SK-N-MC (cell line): ENCODE data around the gene PLAGL2.

Source experiments
- DNase-seq: peaks from one replicate; pipeline ENCODE4 v3.0.0-alpha.2; 2011; ENCODE audit warnings: low read depth, low spot score
- H3K27ac ChIP-seq: fragments of 200-600 bp; sonication (generic); 2 replicates; pipeline ENCODE4 v1.5.1; 2016; ENCODE audit warnings: mixed run types
- H3K36me3 ChIP-seq: fragments of 200-600 bp; sonication (generic); 2 replicates; pipeline ENCODE4 v1.6.1; 2017; ENCODE audit warnings: antibody characterized with exemption, low read length, mixed read lengths; ENCODE audit not compliant: insufficient read depth
- H3K4me3 ChIP-seq: fragments of 200-600 bp; sonication (generic); 2 replicates; pipeline ENCODE4 v1.5.1; 2016
- H3K9ac ChIP-seq: fragments of 200-600 bp; sonication (generic); 2 replicates; pipeline ENCODE4 v1.8.0; 2017; ENCODE audit warnings: mixed run types, mixed read lengths; ENCODE audit not compliant: insufficient read length
- H3K9me3 ChIP-seq: fragments of 200-600 bp; sonication (generic); 2 replicates; pipeline ENCODE4 v1.6.1; 2017; ENCODE audit warnings: low read depth, mild to moderate bottlenecking, antibody characterized with exemption, low read length, moderate library complexity, mixed read lengths
- EZH2 ChIP-seq: fragments of 200-600 bp; sonication (generic); IDR thresholded peaks from one replicate; pipeline ENCODE4 v1.6.1; 2017; ENCODE audit warnings: antibody characterized with exemption
- FOXP2 ChIP-seq: optimal IDR thresholded peaks from 2 replicates; pipeline ENCODE3; 2011; ENCODE audit warnings: mild to moderate bottlenecking, moderate library complexity; ENCODE audit not compliant: insufficient read depth; ENCODE audit errors: extremely low read length, control extremely low read depth
- POLR2AphosphoS5 ChIP-seq: IDR thresholded peaks from 2 replicates; pipeline ENCODE4 v1.6.1; 2012; ENCODE audit warnings: mild to moderate bottlenecking, low read depth, low read length, borderline replicate concordance

Gene PLAGL2

GRCh38 chr20:32226391-32226790, 18.8 kb upstream of the PLAGL2 start:
- no peak overlapping the region for H3K9ac ChIP-seq
- H3K4me3 ChIP-seq: no peak overlapping the region
- DNase-seq: no peak
- peak overlapping the region; percentile 80; the same call in 1 of the 2 replicates for H3K27ac ChIP-seq
- TF ChIP-seq FOXP2 (no peak), POLR2AphosphoS5 (no peak), EZH2 (no peak)
- peaks cover 43% of the 10 kb centered on the region for H3K36me3 ChIP-seq
- no peaks in the 10 kb centered on the region for H3K9me3 ChIP-seq

- Histone ChIP-seq H3K36me3 (peaks cover 44% of the 10 kb centered on the region), H3K4me3 (no peak overlapping the region), H3K9ac (no peak overlapping the region), H3K27ac (no peak overlapping the region), H3K9me3 (no peaks in the 10 kb centered on the region)
- TF ChIP-seq FOXP2 (no peak), POLR2AphosphoS5 (no peak), EZH2 (no peak)
- DNase-seq: no peak
Measured at GRCh38 chr20:32224463-32224862, 16.9 kb upstream of the PLAGL2 start.

GRCh38 chr20:32218156-32218900, 10.8 kb upstream of the PLAGL2 start:
- H3K9ac ChIP-seq: no peak overlapping the region
- H3K9me3 ChIP-seq: no peaks in the 10 kb centered on the region
- peaks cover 84% of the 10 kb centered on the region for H3K36me3 ChIP-seq
- no peak overlapping the region for H3K4me3 ChIP-seq
- no peak for DNase-seq
- H3K27ac ChIP-seq: peak overlapping the region; percentile 40; the same call in 1 of the 2 replicates
- TF ChIP-seq EZH2 (no peak), POLR2AphosphoS5 (no peak), FOXP2 (no peak)

GRCh38 chr20:32216179-32217142, 8.9 kb upstream of the PLAGL2 start:
- H3K36me3 ChIP-seq: peaks cover 77% of the 10 kb centered on the region
- H3K4me3 ChIP-seq: no peak overlapping the region
- TF ChIP-seq POLR2AphosphoS5: no peak
- TF ChIP-seq EZH2: no peak
- no peak for TF ChIP-seq FOXP2
- no peak overlapping the region for H3K27ac ChIP-seq
- H3K9me3 ChIP-seq: no peaks in the 10 kb centered on the region
- no peak overlapping the region for H3K9ac ChIP-seq
- DNase-seq: no peak

- TF ChIP-seq EZH2: no peak
- no peak for TF ChIP-seq FOXP2
- TF ChIP-seq POLR2AphosphoS5: no peak
- H3K9ac ChIP-seq: no peak overlapping the region
- DNase-seq: no peak
- H3K4me3 ChIP-seq: no peak overlapping the region
- H3K27ac ChIP-seq: no peak overlapping the region
- no peaks in the 10 kb centered on the region for H3K9me3 ChIP-seq
- H3K36me3 ChIP-seq: peaks cover 76% of the 10 kb centered on the region
Measured at GRCh38 chr20:32215729-32216128, 8.2 kb upstream of the PLAGL2 start.

- no peak overlapping the region for H3K27ac ChIP-seq
- H3K9me3 ChIP-seq: no peaks in the 10 kb centered on the region
- no peak overlapping the region for H3K4me3 ChIP-seq
- DNase-seq: no peak
- TF ChIP-seq EZH2 (no peak), POLR2AphosphoS5 (no peak), FOXP2 (no peak)
- peaks cover 80% of the 10 kb centered on the region for H3K36me3 ChIP-seq
- H3K9ac ChIP-seq: no peak overlapping the region
Measured at GRCh38 chr20:32215147-32215546, 7.6 kb upstream of the PLAGL2 start.

GRCh38 chr20:32213870-32214269, 6.3 kb upstream of the PLAGL2 start:
- Histone ChIP-seq H3K4me3 (no peak overlapping the region), H3K36me3 (peaks cover 80% of the 10 kb centered on the region), H3K27ac (no peak overlapping the region), H3K9ac (no peak overlapping the region), H3K9me3 (no peaks in the 10 kb centered on the region)
- no peak for DNase-seq
- no peak for TF ChIP-seq FOXP2
- TF ChIP-seq POLR2AphosphoS5: no peak

GRCh38 chr20:32209850-32210605, 2.5 kb upstream of the PLAGL2 start:
- peak overlapping the region; percentile 100 for H3K9ac ChIP-seq
- H3K36me3 ChIP-seq: peaks cover 42% of the 10 kb centered on the region
- no peak for DNase-seq
- no peak overlapping the region for H3K4me3 ChIP-seq
- no peaks in the 10 kb centered on the region for H3K9me3 ChIP-seq
- no peak overlapping the region for H3K27ac ChIP-seq
- TF ChIP-seq FOXP2: no peak
- no peak for TF ChIP-seq POLR2AphosphoS5
- TF ChIP-seq EZH2: no peak
